ENCODE data around the gene DARS1.

DNA sequence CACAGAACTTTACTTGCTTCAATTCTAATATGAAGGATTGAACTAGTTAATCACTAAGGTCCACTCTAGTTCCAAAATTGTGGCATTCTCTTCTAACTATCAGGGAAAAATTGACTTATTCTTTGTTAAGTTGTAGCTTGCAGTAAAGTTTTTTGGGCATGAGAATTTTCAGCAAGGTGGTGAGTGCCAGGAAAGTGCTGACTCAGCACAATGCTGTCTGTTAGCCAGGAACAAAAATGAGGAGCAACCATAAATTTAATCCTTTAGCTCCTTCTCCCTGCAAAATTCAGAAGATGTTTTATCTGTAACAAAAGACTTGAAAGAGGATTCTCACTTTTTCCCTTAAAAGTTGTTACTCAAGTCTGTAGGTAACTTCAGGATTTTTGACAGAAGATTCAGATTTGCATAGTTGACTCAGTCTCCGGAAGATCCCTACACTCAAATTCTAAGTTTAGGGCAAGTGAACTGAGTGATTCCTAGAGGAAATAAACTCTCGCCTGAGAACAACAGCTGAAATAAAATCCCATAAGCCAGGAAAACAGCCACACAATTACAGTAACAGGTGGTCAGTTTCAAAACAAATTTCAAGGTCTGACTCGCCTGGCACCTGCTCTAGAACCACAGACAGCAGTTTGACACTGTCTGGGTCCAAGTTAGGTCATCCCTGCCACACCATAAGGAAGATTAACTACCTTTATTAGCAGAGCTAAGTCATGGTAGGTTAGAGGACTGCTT is 20.2 kb upstream of the DARS1 start:
- TF ChIP-seq, protein P1, sequence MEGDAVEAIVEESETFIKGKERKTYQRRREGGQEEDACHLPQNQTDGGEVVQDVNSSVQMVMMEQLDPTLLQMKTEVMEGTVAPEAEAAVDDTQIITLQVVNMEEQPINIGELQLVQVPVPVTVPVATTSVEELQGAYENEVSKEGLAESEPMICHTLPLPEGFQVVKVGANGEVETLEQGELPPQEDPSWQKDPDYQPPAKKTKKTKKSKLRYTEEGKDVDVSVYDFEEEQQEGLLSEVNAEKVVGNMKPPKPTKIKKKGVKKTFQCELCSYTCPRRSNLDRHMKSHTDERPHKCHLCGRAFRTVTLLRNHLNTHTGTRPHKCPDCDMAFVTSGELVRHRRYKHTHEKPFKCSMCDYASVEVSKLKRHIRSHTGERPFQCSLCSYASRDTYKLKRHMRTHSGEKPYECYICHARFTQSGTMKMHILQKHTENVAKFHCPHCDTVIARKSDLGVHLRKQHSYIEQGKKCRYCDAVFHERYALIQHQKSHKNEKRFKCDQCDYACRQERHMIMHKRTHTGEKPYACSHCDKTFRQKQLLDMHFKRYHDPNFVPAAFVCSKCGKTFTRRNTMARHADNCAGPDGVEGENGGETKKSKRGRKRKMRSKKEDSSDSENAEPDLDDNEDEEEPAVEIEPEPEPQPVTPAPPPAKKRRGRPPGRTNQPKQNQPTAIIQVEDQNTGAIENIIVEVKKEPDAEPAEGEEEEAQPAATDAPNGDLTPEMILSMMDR (IDR thresholded peaks at IDR 0.05), result no peak
- TF ChIP-seq POLR2AphosphoS5 (IDR thresholded peaks at IDR 0.05), result no peak
